GM23338 (cell line): ENCODE data around the gene TMEM139. TPM values are rescaled to one million over a fixed set of nuclear protein-coding genes. Genes with fewer than 3 reads are reported as not detected.

Source experiments
- ATAC-seq: fragments of 200-7000 bp; cut with Tn5 transposase; 3 replicates; pipeline ENCODE4 v1.9.1; 2020
- DNase-seq: peaks from one replicate; pipeline ENCODE4 v3.0.0-alpha.2; 2015; ENCODE audit warnings: low spot score
- H2AFZ ChIP-seq: fragments of 200-600 bp; sonication (generic); 2 replicates; pipeline ENCODE4 v1.8.0; 2016; ENCODE audit warnings: antibody characterized with exemption, mild to moderate bottlenecking, moderate library complexity
- H3F3A ChIP-seq: fragments of 200-600 bp; sonication (generic); replicated peaks from 2 replicates; pipeline ENCODE4 v1.8.0; 2017; ENCODE audit warnings: antibody characterized with exemption, mixed run types, low read depth
- H3K27ac ChIP-seq: fragments of 200-600 bp; sonication (generic); 2 replicates; pipeline ENCODE4 v1.6.1; 2016; ENCODE audit warnings: low read depth
- H3K27me3 ChIP-seq: fragments of 200-600 bp; sonication (generic); 2 replicates; pipeline ENCODE4 v1.8.0; 2016; ENCODE audit warnings: mild to moderate bottlenecking, mixed run types, moderate library complexity; ENCODE audit not compliant: insufficient read depth
- H3K36me3 ChIP-seq: fragments of 200-600 bp; sonication (generic); 2 replicates; pipeline ENCODE4 v1.8.0; 2016; ENCODE audit warnings: mild to moderate bottlenecking; ENCODE audit not compliant: insufficient read depth
- H3K4me1 ChIP-seq: fragments of 200-600 bp; sonication (generic); 2 replicates; pipeline ENCODE4 v1.8.0; 2016; ENCODE audit warnings: mild to moderate bottlenecking, moderate library complexity; ENCODE audit not compliant: insufficient read depth
- H3K4me2 ChIP-seq: fragments of 200-600 bp; sonication (generic); 2 replicates; pipeline ENCODE4 v1.7.1; 2017; ENCODE audit warnings: mixed run types
- H3K4me3 ChIP-seq: fragments of 200-600 bp; sonication (generic); 2 replicates; pipeline ENCODE4 v1.6.1; 2016; ENCODE audit warnings: mixed run types
- H3K79me2 ChIP-seq: fragments of 200-600 bp; sonication (generic); replicated peaks from 2 replicates; pipeline ENCODE4 v1.8.0; 2017; ENCODE audit warnings: mild to moderate bottlenecking; ENCODE audit not compliant: insufficient read depth
- H3K9me2 ChIP-seq: fragments of 200-600 bp; sonication (generic); 2 replicates; pipeline ENCODE4 v1.8.0; 2017; ENCODE audit not compliant: insufficient read depth
- H4K20me1 ChIP-seq: fragments of 200-600 bp; sonication (generic); replicated peaks from 2 replicates; pipeline ENCODE4 v1.8.0; 2017; ENCODE audit warnings: mild to moderate bottlenecking; ENCODE audit not compliant: insufficient read depth
- H3K27ac Mint-ChIP-seq: 2 replicates; pipeline ENCODE4 v1.8.0; 2020; ENCODE audit warnings: inconsistent platforms, mild to moderate bottlenecking, moderate library complexity, mixed read lengths
- H3K27me3 Mint-ChIP-seq: 3 replicates; pipeline ENCODE4 v1.8.0; 2022; ENCODE audit warnings: low read depth, mild to moderate bottlenecking, moderate library complexity, mixed read lengths, inconsistent platforms; ENCODE audit not compliant: insufficient read depth, poor library complexity
- H3K36me3 Mint-ChIP-seq: 3 replicates; pipeline ENCODE4 v1.8.0; 2021; ENCODE audit warnings: low read depth, mild to moderate bottlenecking, inconsistent platforms, moderate library complexity, mixed read lengths
- H3K4me1 Mint-ChIP-seq: 3 replicates; pipeline ENCODE4 v1.8.0; 2020; ENCODE audit warnings: mild to moderate bottlenecking, inconsistent platforms, mixed read lengths
- H3K4me3 Mint-ChIP-seq: 3 replicates; pipeline ENCODE4 v1.8.0; 2021; ENCODE audit warnings: moderate library complexity, mild to moderate bottlenecking, inconsistent platforms, mixed read lengths
- H3K9me3 Mint-ChIP-seq: 3 replicates; pipeline ENCODE4 v1.8.0; 2020; ENCODE audit warnings: moderate library complexity, mild to moderate bottlenecking, inconsistent platforms, mixed read lengths
- CREB1 ChIP-seq: fragments of 250-450 bp; sonication (Bioruptor Pico); IDR thresholded peaks from 2 replicates; pipeline ENCODE4 v1.5.0; 2020; ENCODE audit warnings: low read depth, mild to moderate bottlenecking, moderate library complexity
- EZH2 ChIP-seq: fragments of 200-600 bp; sonication (generic); IDR thresholded peaks from one replicate; pipeline ENCODE4 v1.8.0; 2017; ENCODE audit warnings: antibody characterized with exemption, mild to moderate bottlenecking, low read depth; ENCODE audit not compliant: unreplicated experiment
- EZH2phosphoT487 ChIP-seq: fragments of 200-600 bp; sonication (generic); IDR thresholded peaks from one replicate; pipeline ENCODE4 v1.8.1; 2018; ENCODE audit warnings: antibody characterized with exemption; ENCODE audit not compliant: unreplicated experiment
- JUNB ChIP-seq: IDR thresholded peaks from one replicate; pipeline ENCODE4 v1.6.1; 2016; ENCODE audit warnings: antibody characterized with exemption; ENCODE audit not compliant: unreplicated experiment
- NANOG ChIP-seq: IDR thresholded peaks from 2 replicates; pipeline ENCODE4 v1.6.1; 2016; ENCODE audit warnings: antibody characterized with exemption, borderline replicate concordance
- POLR2AphosphoS5 ChIP-seq: IDR thresholded peaks from 2 replicates; pipeline ENCODE4 v1.6.1; 2016; ENCODE audit warnings: antibody characterized with exemption, low read depth
- STAT1 ChIP-seq: IDR thresholded peaks from one replicate; pipeline ENCODE4 v1.6.1; 2016; ENCODE audit warnings: antibody characterized with exemption; ENCODE audit not compliant: unreplicated experiment
- ZNF114 ChIP-seq: fragments of 250-450 bp; sonication (Bioruptor Pico); IDR thresholded peaks from 2 replicates; pipeline ENCODE4 v1.5.0; 2020; ENCODE audit warnings: mild to moderate bottlenecking, moderate library complexity
- ZNF331 ChIP-seq: fragments of 250-450 bp; sonication (Bioruptor Pico); IDR thresholded peaks from 2 replicates; pipeline ENCODE4 v1.5.0; 2020; ENCODE audit warnings: low read depth, mild to moderate bottlenecking, moderate library complexity
- polyA plus RNA-seq: library from polyadenylated mRNA; unstranded; fragments of >200 nt; fragmentation: Nextera tagmentation; extraction: Ambion mirVana; gene quantifications from 2 replicates; pipeline ENCODE4 v1.2.1, GENCODE V29; 2016
- total RNA-seq: library from RNA; depleted of rRNA; stranded (reverse); fragments of >200 nt; shearing (Covaris generic); gene quantifications from 2 replicates; pipeline ENCODE4 v1.2.3, GENCODE V29; 2014
- TF ChIP-seq, protein P1 (sequence below): IDR thresholded peaks from 2 replicates; pipeline ENCODE4 v1.6.1; 2016; ENCODE audit warnings: antibody characterized with exemption
- TF ChIP-seq, protein P2 (sequence below), 2 experiments: fragments of 200-600 bp in 1 of 2; sonication (generic) in 1 of 2; conservative IDR thresholded peaks; 2 replicates each; pipeline versions ENCODE4 v1.5.1 to v1.6.1; 2016 to 2017; ENCODE audit warnings: antibody characterized with exemption in 2 of 2, low read depth in 2 of 2, mild to moderate bottlenecking in 2 of 2, moderate library complexity in 1 of 2
- TF ChIP-seq, protein P3 (sequence below): fragments of 250-450 bp; sonication (Bioruptor Pico); IDR thresholded peaks from 2 replicates; pipeline ENCODE4 v1.5.0; 2020; ENCODE audit warnings: mild to moderate bottlenecking, moderate library complexity
- TF ChIP-seq, protein P4 (sequence below): IDR thresholded peaks from one replicate; pipeline ENCODE4 v1.6.1; 2018; ENCODE audit warnings: antibody characterized with exemption; ENCODE audit not compliant: unreplicated experiment

Gene TMEM139
- total and polyA plus RNA-seq, 2 experiments from 2014 or later, result 3.3 to 3.6 TPM

DNA sequence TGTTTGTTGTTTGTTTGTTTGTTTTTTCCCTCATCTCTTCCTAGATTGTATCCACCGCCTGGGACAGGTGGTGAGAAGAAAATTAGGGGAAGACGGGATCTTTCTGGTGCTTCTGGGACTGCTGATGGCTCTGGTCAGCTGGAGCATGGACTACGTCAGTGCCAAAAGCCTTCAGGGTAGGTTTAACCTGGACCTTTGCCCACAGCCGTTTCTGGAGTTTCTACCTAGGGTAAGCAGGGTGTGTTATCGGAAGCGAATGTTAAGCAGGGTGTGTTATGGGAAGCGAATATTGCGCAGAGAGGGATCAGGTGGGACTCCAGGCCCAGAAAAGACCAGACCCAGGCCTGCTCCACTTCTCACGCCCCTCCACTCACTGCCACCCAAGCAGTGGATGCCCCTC, 35.9 kb downstream of the TMEM139 start:
- TF ChIP-seq POLR2AphosphoS5 (no peak), EZH2phosphoT487 (no peak), CREB1 (CRISPR knock-in tag) (no peak), ZNF331 (no peak), STAT1 (no peak), JUNB (no peak), ZNF114 (CRISPR knock-in tag) (no peak), NANOG (no peak), EZH2 (no peak)
- TF ChIP-seq, protein P1, sequence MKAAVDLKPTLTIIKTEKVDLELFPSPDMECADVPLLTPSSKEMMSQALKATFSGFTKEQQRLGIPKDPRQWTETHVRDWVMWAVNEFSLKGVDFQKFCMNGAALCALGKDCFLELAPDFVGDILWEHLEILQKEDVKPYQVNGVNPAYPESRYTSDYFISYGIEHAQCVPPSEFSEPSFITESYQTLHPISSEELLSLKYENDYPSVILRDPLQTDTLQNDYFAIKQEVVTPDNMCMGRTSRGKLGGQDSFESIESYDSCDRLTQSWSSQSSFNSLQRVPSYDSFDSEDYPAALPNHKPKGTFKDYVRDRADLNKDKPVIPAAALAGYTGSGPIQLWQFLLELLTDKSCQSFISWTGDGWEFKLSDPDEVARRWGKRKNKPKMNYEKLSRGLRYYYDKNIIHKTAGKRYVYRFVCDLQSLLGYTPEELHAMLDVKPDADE, result no peak
- TF ChIP-seq, protein P2, sequence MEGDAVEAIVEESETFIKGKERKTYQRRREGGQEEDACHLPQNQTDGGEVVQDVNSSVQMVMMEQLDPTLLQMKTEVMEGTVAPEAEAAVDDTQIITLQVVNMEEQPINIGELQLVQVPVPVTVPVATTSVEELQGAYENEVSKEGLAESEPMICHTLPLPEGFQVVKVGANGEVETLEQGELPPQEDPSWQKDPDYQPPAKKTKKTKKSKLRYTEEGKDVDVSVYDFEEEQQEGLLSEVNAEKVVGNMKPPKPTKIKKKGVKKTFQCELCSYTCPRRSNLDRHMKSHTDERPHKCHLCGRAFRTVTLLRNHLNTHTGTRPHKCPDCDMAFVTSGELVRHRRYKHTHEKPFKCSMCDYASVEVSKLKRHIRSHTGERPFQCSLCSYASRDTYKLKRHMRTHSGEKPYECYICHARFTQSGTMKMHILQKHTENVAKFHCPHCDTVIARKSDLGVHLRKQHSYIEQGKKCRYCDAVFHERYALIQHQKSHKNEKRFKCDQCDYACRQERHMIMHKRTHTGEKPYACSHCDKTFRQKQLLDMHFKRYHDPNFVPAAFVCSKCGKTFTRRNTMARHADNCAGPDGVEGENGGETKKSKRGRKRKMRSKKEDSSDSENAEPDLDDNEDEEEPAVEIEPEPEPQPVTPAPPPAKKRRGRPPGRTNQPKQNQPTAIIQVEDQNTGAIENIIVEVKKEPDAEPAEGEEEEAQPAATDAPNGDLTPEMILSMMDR (conservative IDR thresholded peaks at IDR 0.05; ENCODE audit: low read depth in 2 of 2), result no peak
- TF ChIP-seq, protein P3, sequence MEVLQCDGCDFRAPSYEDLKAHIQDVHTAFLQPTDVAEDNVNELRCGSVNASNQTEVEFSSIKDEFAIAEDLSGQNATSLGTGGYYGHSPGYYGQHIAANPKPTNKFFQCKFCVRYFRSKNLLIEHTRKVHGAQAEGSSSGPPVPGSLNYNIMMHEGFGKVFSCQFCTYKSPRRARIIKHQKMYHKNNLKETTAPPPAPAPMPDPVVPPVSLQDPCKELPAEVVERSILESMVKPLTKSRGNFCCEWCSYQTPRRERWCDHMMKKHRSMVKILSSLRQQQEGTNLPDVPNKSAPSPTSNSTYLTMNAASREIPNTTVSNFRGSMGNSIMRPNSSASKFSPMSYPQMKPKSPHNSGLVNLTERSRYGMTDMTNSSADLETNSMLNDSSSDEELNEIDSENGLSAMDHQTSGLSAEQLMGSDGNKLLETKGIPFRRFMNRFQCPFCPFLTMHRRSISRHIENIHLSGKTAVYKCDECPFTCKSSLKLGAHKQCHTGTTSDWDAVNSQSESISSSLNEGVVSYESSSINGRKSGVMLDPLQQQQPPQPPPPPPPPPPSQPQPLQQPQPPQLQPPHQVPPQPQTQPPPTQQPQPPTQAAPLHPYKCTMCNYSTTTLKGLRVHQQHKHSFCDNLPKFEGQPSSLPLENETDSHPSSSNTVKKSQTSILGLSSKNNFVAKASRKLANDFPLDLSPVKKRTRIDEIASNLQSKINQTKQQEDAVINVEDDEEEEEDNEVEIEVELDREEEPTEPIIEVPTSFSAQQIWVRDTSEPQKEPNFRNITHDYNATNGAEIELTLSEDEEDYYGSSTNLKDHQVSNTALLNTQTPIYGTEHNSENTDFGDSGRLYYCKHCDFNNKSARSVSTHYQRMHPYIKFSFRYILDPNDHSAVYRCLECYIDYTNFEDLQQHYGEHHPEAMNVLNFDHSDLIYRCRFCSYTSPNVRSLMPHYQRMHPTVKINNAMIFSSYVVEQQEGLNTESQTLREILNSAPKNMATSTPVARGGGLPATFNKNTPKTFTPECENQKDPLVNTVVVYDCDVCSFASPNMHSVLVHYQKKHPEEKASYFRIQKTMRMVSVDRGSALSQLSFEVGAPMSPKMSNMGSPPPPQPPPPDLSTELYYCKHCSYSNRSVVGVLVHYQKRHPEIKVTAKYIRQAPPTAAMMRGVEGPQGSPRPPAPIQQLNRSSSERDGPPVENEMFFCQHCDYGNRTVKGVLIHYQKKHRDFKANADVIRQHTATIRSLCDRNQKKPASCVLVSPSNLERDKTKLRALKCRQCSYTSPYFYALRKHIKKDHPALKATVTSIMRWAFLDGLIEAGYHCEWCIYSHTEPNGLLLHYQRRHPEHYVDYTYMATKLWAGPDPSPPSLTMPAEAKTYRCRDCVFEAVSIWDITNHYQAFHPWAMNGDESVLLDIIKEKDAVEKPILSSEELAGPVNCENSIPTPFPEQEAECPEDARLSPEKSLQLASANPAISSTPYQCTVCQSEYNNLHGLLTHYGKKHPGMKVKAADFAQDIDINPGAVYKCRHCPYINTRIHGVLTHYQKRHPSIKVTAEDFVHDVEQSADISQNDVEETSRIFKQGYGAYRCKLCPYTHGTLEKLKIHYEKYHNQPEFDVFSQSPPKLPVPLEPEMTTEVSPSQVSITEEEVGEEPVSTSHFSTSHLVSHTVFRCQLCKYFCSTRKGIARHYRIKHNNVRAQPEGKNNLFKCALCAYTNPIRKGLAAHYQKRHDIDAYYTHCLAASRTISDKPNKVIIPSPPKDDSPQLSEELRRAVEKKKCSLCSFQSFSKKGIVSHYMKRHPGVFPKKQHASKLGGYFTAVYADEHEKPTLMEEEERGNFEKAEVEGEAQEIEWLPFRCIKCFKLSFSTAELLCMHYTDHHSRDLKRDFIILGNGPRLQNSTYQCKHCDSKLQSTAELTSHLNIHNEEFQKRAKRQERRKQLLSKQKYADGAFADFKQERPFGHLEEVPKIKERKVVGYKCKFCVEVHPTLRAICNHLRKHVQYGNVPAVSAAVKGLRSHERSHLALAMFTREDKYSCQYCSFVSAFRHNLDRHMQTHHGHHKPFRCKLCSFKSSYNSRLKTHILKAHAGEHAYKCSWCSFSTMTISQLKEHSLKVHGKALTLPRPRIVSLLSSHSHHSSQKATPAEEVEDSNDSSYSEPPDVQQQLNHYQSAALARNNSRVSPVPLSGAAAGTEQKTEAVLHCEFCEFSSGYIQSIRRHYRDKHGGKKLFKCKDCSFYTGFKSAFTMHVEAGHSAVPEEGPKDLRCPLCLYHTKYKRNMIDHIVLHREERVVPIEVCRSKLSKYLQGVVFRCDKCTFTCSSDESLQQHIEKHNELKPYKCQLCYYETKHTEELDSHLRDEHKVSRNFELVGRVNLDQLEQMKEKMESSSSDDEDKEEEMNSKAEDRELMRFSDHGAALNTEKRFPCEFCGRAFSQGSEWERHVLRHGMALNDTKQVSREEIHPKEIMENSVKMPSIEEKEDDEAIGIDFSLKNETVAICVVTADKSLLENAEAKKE (CRISPR knock-in tag), result no peak
- TF ChIP-seq, protein P4, sequence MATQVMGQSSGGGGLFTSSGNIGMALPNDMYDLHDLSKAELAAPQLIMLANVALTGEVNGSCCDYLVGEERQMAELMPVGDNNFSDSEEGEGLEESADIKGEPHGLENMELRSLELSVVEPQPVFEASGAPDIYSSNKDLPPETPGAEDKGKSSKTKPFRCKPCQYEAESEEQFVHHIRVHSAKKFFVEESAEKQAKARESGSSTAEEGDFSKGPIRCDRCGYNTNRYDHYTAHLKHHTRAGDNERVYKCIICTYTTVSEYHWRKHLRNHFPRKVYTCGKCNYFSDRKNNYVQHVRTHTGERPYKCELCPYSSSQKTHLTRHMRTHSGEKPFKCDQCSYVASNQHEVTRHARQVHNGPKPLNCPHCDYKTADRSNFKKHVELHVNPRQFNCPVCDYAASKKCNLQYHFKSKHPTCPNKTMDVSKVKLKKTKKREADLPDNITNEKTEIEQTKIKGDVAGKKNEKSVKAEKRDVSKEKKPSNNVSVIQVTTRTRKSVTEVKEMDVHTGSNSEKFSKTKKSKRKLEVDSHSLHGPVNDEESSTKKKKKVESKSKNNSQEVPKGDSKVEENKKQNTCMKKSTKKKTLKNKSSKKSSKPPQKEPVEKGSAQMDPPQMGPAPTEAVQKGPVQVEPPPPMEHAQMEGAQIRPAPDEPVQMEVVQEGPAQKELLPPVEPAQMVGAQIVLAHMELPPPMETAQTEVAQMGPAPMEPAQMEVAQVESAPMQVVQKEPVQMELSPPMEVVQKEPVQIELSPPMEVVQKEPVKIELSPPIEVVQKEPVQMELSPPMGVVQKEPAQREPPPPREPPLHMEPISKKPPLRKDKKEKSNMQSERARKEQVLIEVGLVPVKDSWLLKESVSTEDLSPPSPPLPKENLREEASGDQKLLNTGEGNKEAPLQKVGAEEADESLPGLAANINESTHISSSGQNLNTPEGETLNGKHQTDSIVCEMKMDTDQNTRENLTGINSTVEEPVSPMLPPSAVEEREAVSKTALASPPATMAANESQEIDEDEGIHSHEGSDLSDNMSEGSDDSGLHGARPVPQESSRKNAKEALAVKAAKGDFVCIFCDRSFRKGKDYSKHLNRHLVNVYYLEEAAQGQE, result no peak
- no peaks in the 10 kb centered on the region for H3K27me3 ChIP-seq
- H3K27me3 Mint-ChIP-seq, result peaks cover 10% of the 10 kb centered on the region

More for the DNA sequence above, 35.9 kb downstream of the TMEM139 start:
- Histone ChIP-seq H3K9me2 (no peaks in the 10 kb centered on the region), H4K20me1 (no peaks in the 10 kb centered on the region), H3K36me3 (no peaks in the 10 kb centered on the region), H3K79me2 (no peaks in the 10 kb centered on the region), H3K4me1 (peaks cover 21% of the 10 kb centered on the region), H3K27ac (no peak overlapping the region), H3K4me3 (no peak overlapping the region), H3K4me2 (no peak overlapping the region), H2AFZ (no peak overlapping the region), H3F3A (no peaks in the 10 kb centered on the region)
- no peak for ATAC-seq
- Mint-ChIP-seq H3K36me3 (no peaks in the 10 kb centered on the region; the same call in 2 of the 3 replicates), H3K4me3 (no peak overlapping the region), H3K27ac (no peak overlapping the region), H3K9me3 (no peaks in the 10 kb centered on the region; the same call in 2 of the 3 replicates), H3K4me1 (peaks cover 29% of the 10 kb centered on the region)
- no peak for DNase-seq
